Neural cell (in vitro differentiated cells): ENCODE measurements around the gene BMS1. TPM values are rescaled to one million over a fixed set of nuclear protein-coding genes. Genes with fewer than 3 reads are reported as not detected.

ENCODE experiments used
- H2AFZ ChIP-seq: fragments of 200-600, 300-800 bp; sonication (generic), shearing (Covaris generic); 2 replicates; pipeline ENCODE4 v1.6.0; 2014; ENCODE audit warnings: low read depth, mild to moderate bottlenecking, antibody characterized with exemption, low read length, moderate library complexity
- H3F3A ChIP-seq: fragments of 200-600 bp; shearing (Covaris generic); 2 replicates; pipeline ENCODE4 v1.6.1; 2016; ENCODE audit warnings: mild to moderate bottlenecking, moderate library complexity, mixed read lengths, antibody characterized with exemption, low read length; ENCODE audit not compliant: insufficient read depth, poor library complexity, severe bottlenecking
- H3K27ac ChIP-seq: fragments of 200-600, 300-800 bp; sonication (generic), shearing (Covaris generic); 2 replicates; pipeline ENCODE4 v1.5.1; 2014; ENCODE audit warnings: mild to moderate bottlenecking, low read length, moderate library complexity
- H3K27me3 ChIP-seq: fragments of 300-800, 200-600 bp; sonication (generic), shearing (Covaris generic); 2 replicates; pipeline ENCODE4 v1.6.0; 2014; ENCODE audit warnings: mild to moderate bottlenecking, low read depth, low read length, moderate library complexity; ENCODE audit not compliant: insufficient read depth
- H3K36me3 ChIP-seq: fragments of 300-800, 200-600 bp; sonication (generic), shearing (Covaris generic); 2 replicates; pipeline ENCODE4 v1.5.1; 2014; ENCODE audit warnings: mild to moderate bottlenecking, antibody characterized with exemption, low read length, moderate library complexity; ENCODE audit not compliant: insufficient read depth
- H3K4me2 ChIP-seq: fragments of 300-800, 200-600 bp; sonication (generic), shearing (Covaris generic); 2 replicates; pipeline ENCODE4 v1.6.0; 2014; ENCODE audit warnings: mild to moderate bottlenecking, low read length
- H3K4me3 ChIP-seq: fragments of 300-800, 200-600 bp; sonication (generic), shearing (Covaris generic); 2 replicates; pipeline ENCODE4 v1.5.1; 2014; ENCODE audit warnings: mild to moderate bottlenecking, low read length, moderate library complexity
- H3K79me2 ChIP-seq: fragments of 200-600 bp; shearing (Covaris generic); replicated peaks from 2 replicates; pipeline ENCODE4 v1.6.0; 2014; ENCODE audit warnings: mild to moderate bottlenecking, low read length, moderate library complexity; ENCODE audit not compliant: insufficient read depth
- H3K9ac ChIP-seq: fragments of 300-800, 200-600 bp; sonication (generic), shearing (Covaris generic); 2 replicates; pipeline ENCODE4 v1.6.1; 2016; ENCODE audit warnings: mild to moderate bottlenecking, low read length, mixed read lengths
- H3K9me2 ChIP-seq: fragments of 200-600 bp; shearing (Covaris generic); 2 replicates; pipeline ENCODE4 v1.6.1; 2016; ENCODE audit warnings: mild to moderate bottlenecking, low read length, mixed read lengths; ENCODE audit not compliant: insufficient read depth
- H3K9me3 ChIP-seq: fragments of 200-600, 300-800 bp; sonication (generic), shearing (Covaris generic); 2 replicates; pipeline ENCODE4 v1.6.1; 2016; ENCODE audit warnings: mild to moderate bottlenecking, mixed run types, low read length, moderate library complexity, mixed read lengths
- H4K20me1 ChIP-seq: fragments of 200-600 bp; shearing (Covaris generic); 2 replicates; pipeline ENCODE4 v1.6.1; 2016; ENCODE audit warnings: mild to moderate bottlenecking, mixed run types; ENCODE audit not compliant: insufficient read depth
- EP300 ChIP-seq: fragments of 450-650 bp; conservative IDR thresholded peaks from 2 replicates; pipeline ENCODE4 v1.6.1; 2014; ENCODE audit warnings: antibody characterized with exemption, mild to moderate bottlenecking, moderate library complexity; ENCODE audit not compliant: poor library complexity, severe bottlenecking
- EZH2 ChIP-seq: fragments of 200-600, 300-800 bp; shearing (Covaris generic), sonication (generic); IDR thresholded peaks from 2 replicates; pipeline ENCODE4 v1.6.1; 2014; ENCODE audit warnings: antibody characterized with exemption, low read length, borderline replicate concordance, mild to moderate bottlenecking; ENCODE audit not compliant: insufficient read depth, poor library complexity, severe bottlenecking
- MXI1 ChIP-seq: fragments of 450-650 bp; conservative IDR thresholded peaks from 2 replicates; pipeline ENCODE4 v1.6.1; 2014; ENCODE audit warnings: antibody characterized with exemption, mild to moderate bottlenecking; ENCODE audit not compliant: poor library complexity, severe bottlenecking
- POLR2AphosphoS5 ChIP-seq: IDR thresholded peaks from 2 replicates; pipeline ENCODE4 v1.6.1; 2012
- RAD21 ChIP-seq: fragments of 450-650 bp; conservative IDR thresholded peaks from 2 replicates; pipeline ENCODE4 v1.6.1; 2014; ENCODE audit warnings: antibody characterized with exemption, mild to moderate bottlenecking, moderate library complexity
- REST ChIP-seq: IDR thresholded peaks from 2 replicates; pipeline ENCODE4 v1.6.1; 2012; ENCODE audit warnings: borderline replicate concordance
- SMC3 ChIP-seq: fragments of 450-650 bp; conservative IDR thresholded peaks from 2 replicates; pipeline ENCODE4 v1.6.1; 2014; ENCODE audit warnings: antibody characterized with exemption, mild to moderate bottlenecking, moderate library complexity; ENCODE audit not compliant: poor library complexity
- TAF1 ChIP-seq: IDR thresholded peaks from 2 replicates; pipeline ENCODE4 v1.6.1; 2012; ENCODE audit warnings: low read depth
- polyA plus RNA-seq: library from polyadenylated mRNA; depleted of rRNA; stranded (reverse); fragments of >200 nt; gene quantifications from 2 replicates; pipeline ENCODE4 v1.2.3, GENCODE V29; 2014
- TF ChIP-seq, protein P1 (sequence below): fragments of 450-650 bp; IDR thresholded peaks from 2 replicates; pipeline ENCODE4 v1.5.1; 2014; ENCODE audit warnings: antibody characterized with exemption, mild to moderate bottlenecking, moderate library complexity; ENCODE audit not compliant: poor library complexity, severe bottlenecking

Gene BMS1
- polyA plus RNA-seq, 1 donor from 2014 or later: 8.5 TPM

DNA sequence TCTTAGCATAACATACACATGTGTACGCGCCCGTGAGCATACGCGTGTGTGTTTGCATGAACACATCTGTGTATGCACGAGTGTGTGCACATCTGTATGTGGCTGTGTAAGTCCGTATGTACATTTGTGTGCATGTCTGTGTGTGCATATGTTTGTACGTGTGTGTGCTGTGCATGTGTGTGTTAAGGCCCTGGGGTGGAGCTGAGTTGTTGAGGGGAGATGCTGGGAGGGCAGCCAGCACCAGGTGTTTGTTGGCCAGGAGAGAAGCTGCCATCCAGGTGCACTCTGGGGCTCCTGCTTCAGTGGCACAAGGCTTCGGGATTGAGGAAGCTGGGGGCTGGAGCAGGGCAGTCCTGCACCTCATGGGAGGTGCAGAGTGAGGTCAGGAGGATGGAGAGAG lies 85.0 kb downstream of the BMS1 start:
- H3K4me3 ChIP-seq: no peak overlapping the region
- H3K36me3 ChIP-seq: no peaks in the 10 kb centered on the region
- no peaks in the 10 kb centered on the region for H3F3A ChIP-seq
- no peak overlapping the region for H3K4me2 ChIP-seq
- TF ChIP-seq RAD21: no peak
- no peak for TF ChIP-seq REST
- no peak for TF ChIP-seq EP300
- H3K9ac ChIP-seq: no peak overlapping the region
- no peaks in the 10 kb centered on the region for H3K9me3 ChIP-seq
- H3K79me2 ChIP-seq: no peaks in the 10 kb centered on the region
- H2AFZ ChIP-seq: no peak overlapping the region
- H3K27me3 ChIP-seq: peaks cover 4% of the 10 kb centered on the region
- H4K20me1 ChIP-seq: no peaks in the 10 kb centered on the region
- H3K9me2 ChIP-seq: no peaks in the 10 kb centered on the region
- no peak overlapping the region for H3K27ac ChIP-seq

DNA sequence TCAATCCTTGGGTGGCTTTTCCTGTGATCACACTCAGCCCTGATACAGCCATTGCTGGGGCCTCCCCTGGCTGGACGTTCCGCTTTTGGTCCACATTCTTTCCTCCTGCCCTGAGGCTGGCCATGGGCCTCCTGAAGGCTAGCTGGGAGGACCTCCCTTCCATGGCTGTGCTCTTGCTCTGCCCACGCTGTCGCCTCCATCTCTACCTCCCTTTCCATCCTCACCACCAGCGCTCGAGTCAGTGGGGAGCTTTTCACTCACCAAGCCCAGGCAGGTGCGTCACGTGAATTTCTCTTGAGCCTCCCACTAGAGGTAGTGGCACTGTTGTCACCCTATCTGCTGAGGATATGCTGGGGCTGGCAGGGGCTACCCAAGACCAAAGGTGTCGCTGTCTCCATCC lies 85.9 kb downstream of the BMS1 start:
- Histone ChIP-seq H3K9me2 (no peaks in the 10 kb centered on the region), H3K4me2 (no peak overlapping the region), H3K9me3 (no peaks in the 10 kb centered on the region), H3F3A (no peaks in the 10 kb centered on the region), H3K36me3 (no peaks in the 10 kb centered on the region), H4K20me1 (no peaks in the 10 kb centered on the region), H3K4me3 (no peak overlapping the region), H3K27me3 (peaks cover 4% of the 10 kb centered on the region), H3K79me2 (no peaks in the 10 kb centered on the region), H2AFZ (no peak overlapping the region), H3K9ac (no peak overlapping the region), H3K27ac (no peak overlapping the region)
- TF ChIP-seq EP300: no peak
- TF ChIP-seq SMC3: no peak
- no peak for TF ChIP-seq POLR2AphosphoS5
- TF ChIP-seq MXI1: no peak
- TF ChIP-seq REST: no peak
- TF ChIP-seq TAF1: no peak
- TF ChIP-seq RAD21: no peak
- TF ChIP-seq EZH2: no peak
- TF ChIP-seq, protein P1, sequence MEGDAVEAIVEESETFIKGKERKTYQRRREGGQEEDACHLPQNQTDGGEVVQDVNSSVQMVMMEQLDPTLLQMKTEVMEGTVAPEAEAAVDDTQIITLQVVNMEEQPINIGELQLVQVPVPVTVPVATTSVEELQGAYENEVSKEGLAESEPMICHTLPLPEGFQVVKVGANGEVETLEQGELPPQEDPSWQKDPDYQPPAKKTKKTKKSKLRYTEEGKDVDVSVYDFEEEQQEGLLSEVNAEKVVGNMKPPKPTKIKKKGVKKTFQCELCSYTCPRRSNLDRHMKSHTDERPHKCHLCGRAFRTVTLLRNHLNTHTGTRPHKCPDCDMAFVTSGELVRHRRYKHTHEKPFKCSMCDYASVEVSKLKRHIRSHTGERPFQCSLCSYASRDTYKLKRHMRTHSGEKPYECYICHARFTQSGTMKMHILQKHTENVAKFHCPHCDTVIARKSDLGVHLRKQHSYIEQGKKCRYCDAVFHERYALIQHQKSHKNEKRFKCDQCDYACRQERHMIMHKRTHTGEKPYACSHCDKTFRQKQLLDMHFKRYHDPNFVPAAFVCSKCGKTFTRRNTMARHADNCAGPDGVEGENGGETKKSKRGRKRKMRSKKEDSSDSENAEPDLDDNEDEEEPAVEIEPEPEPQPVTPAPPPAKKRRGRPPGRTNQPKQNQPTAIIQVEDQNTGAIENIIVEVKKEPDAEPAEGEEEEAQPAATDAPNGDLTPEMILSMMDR: no peak
